ENCODE measurements around the gene DOCK10. TPM values are rescaled to one million over a fixed set of nuclear protein-coding genes. Genes with fewer than 3 reads are reported as not detected.

Gene DOCK10
- total and polyA plus RNA-seq, 10 of the 15 experiments (the other 5 are each of a cell fraction or from before 2014, with no cell fraction given) = 16.9 to 120 (median 85.5) TPM

DNA sequence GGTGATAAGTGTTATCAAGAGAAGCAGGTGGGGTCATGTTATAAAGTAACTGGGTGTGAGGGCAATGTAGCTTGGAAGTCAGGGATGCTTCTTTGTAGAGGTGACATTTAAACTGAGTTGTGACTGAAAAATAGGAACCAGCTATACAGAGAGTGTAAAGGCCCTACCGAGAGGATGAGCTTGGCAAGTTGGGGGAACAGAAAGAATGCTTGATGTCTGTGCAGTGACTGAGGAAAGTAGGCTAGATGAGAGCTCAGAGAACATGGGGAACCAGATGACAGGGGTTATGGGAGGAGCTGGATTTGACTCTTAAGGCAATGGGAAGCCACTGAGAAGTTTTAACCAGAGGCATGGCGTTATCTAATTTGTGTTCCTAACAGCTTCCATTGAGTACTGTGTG lies 115.3 kb downstream of the DOCK10 start:
- Histone ChIP-seq H4K20me1 (ENCODE audit: control insufficient read depth, insufficient read depth) (no peaks in the 10 kb centered on the region), H3K4me1 (ENCODE audit: control insufficient read depth, insufficient read depth, low read length) (peaks cover 67% of the 10 kb centered on the region), H2AFZ (ENCODE audit: control insufficient read depth, low read depth, low read length) (no peak overlapping the region), H3K27ac (ENCODE audit: control insufficient read depth, insufficient read depth) (peak overlapping the region; percentile 71), H3K9me3 (replicated peaks; ENCODE audit: control insufficient read depth, insufficient read depth, low read length) (no peaks in the 10 kb centered on the region), H3K27me3 (replicated peaks in 1 of 2; ENCODE audit: control insufficient read depth in 2 of 2, insufficient read depth in 2 of 2, low read length in 1 of 2) (no peaks in the 10 kb centered on the region), H3K79me2 (ENCODE audit: control insufficient read depth, insufficient read depth, low read length) (peaks cover 53% of the 10 kb centered on the region), H3K36me3 (ENCODE audit: control insufficient read depth in 2 of 2, insufficient read depth in 2 of 2, low read length in 1 of 2) (peaks cover 16 to 32% of the 10 kb centered on the region in 2 experiments), H3K4me3 (no peak overlapping the region), H3K4me2 (ENCODE audit: control insufficient read depth, insufficient read depth) (peak overlapping the region; percentile 51), H3K9ac (ENCODE audit: control insufficient read depth, insufficient read depth, low read length) (no peak overlapping the region)
- RAD21 ChIA-PET (ENCODE audit: unreplicated experiment) = interaction anchor here (0.6 to 5.5 kb wide), 12 partner anchors 11 to 1919 kb away, joined by 3 to 40 read pairs (median 4); no protein-coding TSS in a partner anchor
- in situ Hi-C loops (cut with MboI) = no loop called here
- BruUV-seq (replicated peaks) = no TSS peak
- ATAC-seq (peak; percentile 9; the same call in 2 of the 3 replicates), FAIRE-seq (no peak), DNase-seq (ENCODE audit: low read depth, low spot score) (no peak)
- SMC1A ChIA-PET (ENCODE audit: uncharacterized antibody, unreplicated experiment) = interaction anchor here (0.6 to 21.4 kb wide), 13 partner anchors 8 to 86 kb away, joined by 3 to 443 read pairs (median 4); no protein-coding TSS in a partner anchor
- POLR2A ChIA-PET = interaction anchor here (0.5 to 5.3 kb wide), 6 partner anchors 9 to 267 kb away, joined by 5 to 34 read pairs (median 6); no protein-coding TSS in a partner anchor
- TF ChIP-seq TBL1XR1 (IDR thresholded peaks at IDR 0.05; ENCODE audit: low read depth, low read length) = no peak
- TF ChIP-seq, protein P1, sequence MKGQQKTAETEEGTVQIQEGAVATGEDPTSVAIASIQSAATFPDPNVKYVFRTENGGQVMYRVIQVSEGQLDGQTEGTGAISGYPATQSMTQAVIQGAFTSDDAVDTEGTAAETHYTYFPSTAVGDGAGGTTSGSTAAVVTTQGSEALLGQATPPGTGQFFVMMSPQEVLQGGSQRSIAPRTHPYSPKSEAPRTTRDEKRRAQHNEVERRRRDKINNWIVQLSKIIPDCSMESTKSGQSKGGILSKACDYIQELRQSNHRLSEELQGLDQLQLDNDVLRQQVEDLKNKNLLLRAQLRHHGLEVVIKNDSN (IDR thresholded peaks at IDR 0.05; ENCODE audit: borderline replicate concordance, extremely low read length, insufficient read depth, low read depth, low read length) = no peak
- TF ChIP-seq EP300 (IDR thresholded peaks at IDR 0.05; ENCODE audit: borderline replicate concordance in 1 of 2, control insufficient read depth in 1 of 2, low read depth in 2 of 2, low read length in 2 of 2) = no peak
- TF ChIP-seq NFYB (IDR thresholded peaks at IDR 0.05; ENCODE audit: insufficient read depth, low read depth, low read length) = no peak
- no peak for TF ChIP-seq ATF7 (IDR thresholded peaks at IDR 0.05; ENCODE audit: low read depth)
- no peak for TF ChIP-seq MEF2A (IDR thresholded peaks at IDR 0.05; ENCODE audit: insufficient read depth, low read depth, low read length)
- no peak for TF ChIP-seq SRF (IDR thresholded peaks at IDR 0.05; ENCODE audit: low read depth in 2 of 2, low read length in 2 of 2)
- TF ChIP-seq, protein P2, sequence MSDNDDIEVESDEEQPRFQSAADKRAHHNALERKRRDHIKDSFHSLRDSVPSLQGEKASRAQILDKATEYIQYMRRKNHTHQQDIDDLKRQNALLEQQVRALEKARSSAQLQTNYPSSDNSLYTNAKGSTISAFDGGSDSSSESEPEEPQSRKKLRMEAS (IDR thresholded peaks at IDR 0.05; ENCODE audit: low read depth, low read length) = no peak
- TF ChIP-seq, protein P3, sequence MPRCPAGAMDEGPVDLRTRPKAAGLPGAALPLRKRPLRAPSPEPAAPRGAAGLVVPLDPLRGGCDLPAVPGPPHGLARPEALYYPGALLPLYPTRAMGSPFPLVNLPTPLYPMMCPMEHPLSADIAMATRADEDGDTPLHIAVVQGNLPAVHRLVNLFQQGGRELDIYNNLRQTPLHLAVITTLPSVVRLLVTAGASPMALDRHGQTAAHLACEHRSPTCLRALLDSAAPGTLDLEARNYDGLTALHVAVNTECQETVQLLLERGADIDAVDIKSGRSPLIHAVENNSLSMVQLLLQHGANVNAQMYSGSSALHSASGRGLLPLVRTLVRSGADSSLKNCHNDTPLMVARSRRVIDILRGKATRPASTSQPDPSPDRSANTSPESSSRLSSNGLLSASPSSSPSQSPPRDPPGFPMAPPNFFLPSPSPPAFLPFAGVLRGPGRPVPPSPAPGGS (IDR thresholded peaks at IDR 0.05; ENCODE audit: borderline replicate concordance, insufficient read depth, low read depth, low read length, poor library complexity, severe bottlenecking) = no peak
- CTCF ChIA-PET = interaction anchor here (0.6 to 14.6 kb wide), 10 partner anchors 14 to 149 kb away, joined by 3 to 118 read pairs (median 4); no protein-coding TSS in a partner anchor
- WGBS (ENCODE audit: insufficient coverage, insufficient replicate concordance, low lambda C conversion rate, missing lambda C conversion rate) = 50% methylated on average over 2 of the region's 2 CpGs
- intact Hi-C loops (cut with micrococcal nuclease; ENCODE audit: unreplicated experiment) = no loop called here
